Esophagus (tissue), 2 donors: Measurements from ENCODE around the gene C11orf42. TPM values are rescaled to one million over a fixed set of nuclear protein-coding genes. Genes with fewer than 3 reads are reported as not detected.

Experiments used
- H3K27ac ChIP-seq, 2 donors: one replicate each; pipeline ENCODE4 v1.5.1; 2013; ENCODE audit warnings: low read depth in 2 of 2, mild to moderate bottlenecking in 2 of 2, inconsistent platforms in 1 of 2, low read length in 1 of 2, moderate library complexity in 1 of 2
- H3K27me3 ChIP-seq, 2 donors: one replicate each; pipeline ENCODE4 v1.6.1; 2013; ENCODE audit warnings: low read length in 2 of 2, control low read depth in 1 of 2, mild to moderate bottlenecking in 1 of 2; ENCODE audit not compliant: insufficient read depth in 2 of 2, control insufficient read depth in 1 of 2
- H3K36me3 ChIP-seq, 2 donors: one replicate each; pipeline ENCODE4 v1.6.1; 2013; ENCODE audit warnings: low read length in 1 of 2; ENCODE audit not compliant: control insufficient read depth in 2 of 2, insufficient read depth in 2 of 2
- H3K4me1 ChIP-seq, 2 donors: one replicate each; pipeline ENCODE4 v1.6.1; 2013; ENCODE audit warnings: low read length in 1 of 2; ENCODE audit not compliant: control insufficient read depth in 2 of 2, insufficient read depth in 2 of 2
- H3K4me3 ChIP-seq, 2 donors: one replicate each; pipeline ENCODE4 v1.5.1; 2013; ENCODE audit warnings: low read length in 2 of 2, mild to moderate bottlenecking in 2 of 2, low read depth in 1 of 2, moderate library complexity in 1 of 2
- H3K9me3 ChIP-seq, 2 donors: one replicate each; pipeline ENCODE4 v1.6.1; 2013; ENCODE audit warnings: mild to moderate bottlenecking in 2 of 2, low read depth in 1 of 2, low read length in 1 of 2, moderate library complexity in 1 of 2; ENCODE audit not compliant: control insufficient read depth in 2 of 2, insufficient read depth in 1 of 2
- WGBS, 2 donors: extraction: QIAGEN DNeasy Blood & Tissue Kit; methylation state at CpG; one replicate each; pipeline ENCODE4 v1.1.7; 2013; 5-methylcytosine and 5-hydroxymethylcytosine counted together
- polyA plus RNA-seq, 2 donors: library from polyadenylated mRNA; stranded (reverse); fragments of 200-250 nt; gene quantifications; one replicate each; pipeline ENCODE4 v1.2.3, GENCODE V29; 2013
- donor health status: healthy with polysubstance abuse.
- donor health status: Bipolar disorder and iron deficiency.

Gene C11orf42, protein sequence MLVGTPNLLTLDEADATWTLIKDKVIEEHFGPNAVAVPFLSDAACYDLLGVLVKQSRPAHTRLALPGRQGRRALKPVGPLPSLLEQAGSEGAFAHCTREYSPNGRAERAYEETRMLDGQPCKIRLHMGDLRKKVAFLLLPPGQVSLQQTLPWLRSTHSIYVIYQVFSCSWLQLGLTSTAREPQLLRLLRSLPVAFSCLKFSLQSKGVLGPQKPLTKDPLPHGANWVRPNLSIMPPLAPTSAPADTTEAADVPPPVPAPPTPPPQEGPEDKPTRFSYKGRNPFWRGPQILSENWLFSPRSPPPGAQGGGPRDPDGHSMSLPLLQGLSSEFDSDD
- not detected for polyA plus RNA-seq

DNA sequence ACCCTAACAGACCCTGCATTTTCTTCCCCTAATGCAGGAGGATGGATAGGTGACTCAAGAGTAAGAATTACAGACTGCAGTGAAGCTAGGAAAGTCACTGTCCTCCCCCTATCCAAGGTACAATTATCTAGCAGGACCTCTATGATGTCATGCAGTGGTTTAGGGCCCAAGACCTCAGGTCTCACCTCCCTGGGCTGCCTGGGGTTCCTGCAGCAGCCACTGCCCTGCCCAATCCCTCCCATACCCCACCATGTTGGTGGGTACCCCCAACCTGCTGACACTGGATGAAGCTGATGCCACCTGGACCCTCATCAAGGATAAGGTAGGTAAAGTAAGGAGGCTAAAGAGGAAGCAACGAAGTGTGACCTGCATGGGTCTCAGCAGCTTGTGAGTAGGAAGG, at the start of gene C11orf42:
Gene C11orf42 (plus strand): TSS at position 192 of the 400 bp plus-strand sequence. CDS start 59 bp downstream, at position 251.
- peaks cover 3 to 12% of the 10 kb centered on the region in 2 donors for H3K36me3 ChIP-seq
- no peaks in the 10 kb centered on the region for H3K27me3 ChIP-seq
- H3K9me3 ChIP-seq: no peaks in the 10 kb centered on the region
- 91 to 96% methylated on average over 1 of the region's 1 CpG for WGBS, 2 donors
- no peak within 1 kb of the TSS for H3K4me3 ChIP-seq
- H3K4me1 ChIP-seq: no peaks in the 10 kb centered on the region
- no peak within 1 kb of the TSS for H3K27ac ChIP-seq

DNA sequence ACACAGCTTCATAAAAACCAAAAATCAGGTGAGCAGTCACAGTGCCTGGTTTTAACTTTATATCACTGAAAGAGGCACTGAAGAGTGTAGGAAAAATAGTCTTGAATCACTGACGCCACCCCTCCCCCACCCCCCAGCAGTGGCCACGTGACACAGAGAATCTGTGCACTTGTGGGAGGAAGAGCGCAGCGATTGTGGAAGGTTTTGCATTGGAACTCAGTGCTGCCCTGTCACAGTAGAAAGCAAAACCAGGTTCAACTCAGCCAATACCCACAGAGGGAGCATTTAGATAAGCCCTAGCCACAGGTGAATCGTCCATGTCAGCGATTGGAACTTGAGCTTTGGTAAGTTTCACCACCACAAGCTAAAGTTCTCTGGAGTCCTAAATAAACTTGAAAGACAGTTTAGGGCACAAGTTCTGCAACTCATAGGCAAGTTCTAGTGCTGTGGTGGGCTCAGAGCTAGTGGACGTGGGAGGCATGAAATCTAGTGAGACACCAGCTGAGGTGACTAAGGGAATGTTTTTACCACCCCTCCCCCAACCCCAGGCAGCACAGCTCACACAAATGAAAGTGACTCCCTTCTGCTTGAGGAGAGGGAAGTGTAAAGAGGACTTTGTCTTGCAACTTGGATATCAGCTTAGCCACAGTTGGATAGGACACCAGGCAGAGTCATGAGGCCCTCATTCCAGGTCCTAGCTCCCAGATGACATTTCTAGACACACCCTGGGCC, 48.6 kb upstream of the C11orf42 start:
- Histone ChIP-seq H3K36me3 (no peaks in the 10 kb centered on the region), H3K9me3 (no peaks in the 10 kb centered on the region), H3K27me3 (no peaks in the 10 kb centered on the region), H3K4me3 (no peak overlapping the region), H3K27ac (no peak overlapping the region), H3K4me1 (no peaks in the 10 kb centered on the region)
- WGBS, 2 donors: 75 to 76% methylated on average over 7 of the region's 7 CpGs

DNA sequence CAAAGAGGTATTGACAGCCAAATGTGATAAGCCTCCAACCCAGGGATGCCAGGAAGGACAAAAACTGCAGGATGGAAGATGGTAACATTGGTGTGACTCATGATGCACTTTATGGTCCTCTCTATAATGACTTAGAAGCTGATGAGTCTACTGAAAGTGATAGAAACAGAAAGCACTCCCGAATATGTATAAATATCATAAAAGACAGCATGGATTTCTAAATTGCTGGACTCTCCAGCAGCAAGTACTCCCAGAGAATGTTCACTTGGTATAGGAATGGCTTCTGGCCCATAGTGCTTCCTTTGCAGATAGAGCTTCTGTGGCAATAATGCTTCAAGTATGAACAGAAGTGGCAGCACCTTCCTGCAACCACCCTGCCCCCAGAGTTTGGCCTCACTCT, 35.1 kb upstream of the C11orf42 start, which contains the start of gene OR52B2:
Gene OR52B2 (minus strand): TSS at position 101 of the 400 bp plus-strand sequence. CDS start 0 bp downstream, at position 101.
- Histone ChIP-seq H3K4me1 (no peaks in the 10 kb centered on the region), H3K27ac (no peak within 1 kb of the TSS), H3K36me3 (no peaks in the 10 kb centered on the region), H3K27me3 (no peaks in the 10 kb centered on the region), H3K4me3 (no peak within 1 kb of the TSS), H3K9me3 (no peaks in the 10 kb centered on the region)
- 74 to 89% methylated on average over 1 of the region's 1 CpG for WGBS, 2 donors

DNA sequence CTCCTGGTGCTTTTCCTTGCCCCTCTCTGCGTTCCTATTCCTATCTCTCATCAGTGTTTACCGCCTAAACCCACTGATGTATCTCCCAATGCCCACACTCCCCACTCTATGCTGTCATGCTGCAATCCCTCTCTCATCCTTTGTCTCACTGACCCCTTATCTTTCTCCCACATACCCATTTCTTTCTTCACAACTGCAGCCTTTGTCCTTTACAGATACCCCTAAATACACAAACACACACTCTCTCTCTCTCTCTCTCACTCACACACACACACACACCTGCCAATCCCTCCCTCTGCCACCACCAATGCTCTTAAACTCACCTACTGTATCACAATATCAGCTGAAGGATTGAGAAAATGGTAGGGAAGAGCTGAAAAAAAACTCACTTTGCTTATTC, 29.9 kb upstream of the C11orf42 start:
- no peak overlapping the region for H3K4me3 ChIP-seq
- no peaks in the 10 kb centered on the region for H3K4me1 ChIP-seq
- no peaks in the 10 kb centered on the region for H3K36me3 ChIP-seq
- H3K9me3 ChIP-seq: peaks cover 0 to 2% of the 10 kb centered on the region in 2 donors
- no peaks in the 10 kb centered on the region for H3K27me3 ChIP-seq
- H3K27ac ChIP-seq: no peak overlapping the region
- 40 to 54% methylated on average over 2 of the region's 2 CpGs for WGBS, 2 donors

DNA sequence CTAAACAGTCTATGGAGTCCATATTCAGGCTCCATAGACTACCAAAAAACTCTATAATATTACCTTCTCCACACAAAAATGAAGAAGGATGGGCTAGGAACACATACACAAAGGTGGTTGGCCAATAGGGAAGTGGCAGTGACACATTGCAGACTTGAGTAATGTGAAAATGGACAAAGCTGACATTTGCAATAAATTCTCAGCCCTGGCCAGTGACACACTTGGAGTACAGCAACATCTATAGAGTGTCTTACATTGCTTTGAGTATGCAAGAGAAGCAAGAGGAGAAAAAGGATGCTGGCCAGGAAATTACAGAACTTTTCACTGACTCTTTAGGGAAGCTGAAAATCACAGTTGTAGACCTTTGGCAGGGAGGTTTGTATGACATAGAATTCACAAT, 13.6 kb upstream of the C11orf42 start:
- Histone ChIP-seq H3K4me1 (no peaks in the 10 kb centered on the region), H3K36me3 (no peaks in the 10 kb centered on the region), H3K4me3 (no peak overlapping the region), H3K9me3 (no peaks in the 10 kb centered on the region), H3K27ac (no peak overlapping the region), H3K27me3 (no peaks in the 10 kb centered on the region)

DNA sequence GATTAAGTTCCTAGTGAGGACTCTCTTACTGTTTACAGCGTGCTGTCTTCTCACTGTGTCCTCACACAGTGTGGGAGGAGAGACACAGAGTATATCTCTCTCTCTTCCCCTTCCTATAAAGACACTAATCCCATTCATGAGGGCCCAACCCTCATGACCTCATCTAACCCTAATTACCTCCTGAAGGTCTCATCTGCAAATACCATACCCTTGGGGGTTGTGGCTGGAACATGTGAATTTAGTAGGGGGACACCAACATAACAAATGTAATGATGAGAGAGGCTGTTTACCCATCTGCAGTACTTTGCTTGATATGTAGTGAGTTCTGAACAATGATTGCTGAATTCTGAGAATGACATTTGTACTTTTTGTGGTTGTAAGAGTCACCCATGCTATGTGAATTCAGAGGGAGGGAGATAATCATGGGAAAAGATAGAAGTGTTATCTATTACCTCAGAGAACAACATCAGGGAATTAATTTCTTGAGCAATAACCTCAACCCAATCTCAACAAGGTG, 11.2 kb upstream of the C11orf42 start:
- no peak overlapping the region for H3K27ac ChIP-seq
- H3K4me1 ChIP-seq: no peaks in the 10 kb centered on the region
- H3K4me3 ChIP-seq: no peak overlapping the region
- WGBS, 2 donors: 72 to 83% methylated on average over 1 of the region's 1 CpG
- no peaks in the 10 kb centered on the region for H3K36me3 ChIP-seq
- H3K27me3 ChIP-seq: no peaks in the 10 kb centered on the region
- no peaks in the 10 kb centered on the region for H3K9me3 ChIP-seq

DNA sequence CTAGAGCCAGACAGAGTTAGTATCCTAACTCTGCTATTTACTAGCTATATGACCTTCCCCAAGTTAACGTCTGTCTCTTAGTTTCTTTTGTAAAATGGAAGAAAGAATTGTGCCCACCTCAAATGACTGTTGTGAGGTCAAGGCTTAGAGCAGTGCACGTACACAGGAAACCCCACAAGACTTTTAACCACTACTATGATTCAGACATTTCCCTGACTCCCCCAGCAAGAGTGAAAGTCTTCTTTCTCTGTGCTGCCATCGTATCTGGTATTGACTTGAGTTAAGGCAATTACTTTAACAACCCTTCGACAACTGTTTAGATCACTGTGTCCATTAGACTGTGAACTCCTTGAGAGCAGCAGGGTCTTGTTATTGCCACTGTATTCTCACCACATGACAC, 9.0 kb upstream of the C11orf42 start:
- Histone ChIP-seq H3K36me3 (no peaks in the 10 kb centered on the region), H3K4me3 (no peak overlapping the region), H3K9me3 (no peaks in the 10 kb centered on the region), H3K27me3 (no peaks in the 10 kb centered on the region), H3K4me1 (no peaks in the 10 kb centered on the region), H3K27ac (no peak overlapping the region)
- 54 to 56% methylated on average over 4 of the region's 4 CpGs for WGBS, 2 donors

DNA sequence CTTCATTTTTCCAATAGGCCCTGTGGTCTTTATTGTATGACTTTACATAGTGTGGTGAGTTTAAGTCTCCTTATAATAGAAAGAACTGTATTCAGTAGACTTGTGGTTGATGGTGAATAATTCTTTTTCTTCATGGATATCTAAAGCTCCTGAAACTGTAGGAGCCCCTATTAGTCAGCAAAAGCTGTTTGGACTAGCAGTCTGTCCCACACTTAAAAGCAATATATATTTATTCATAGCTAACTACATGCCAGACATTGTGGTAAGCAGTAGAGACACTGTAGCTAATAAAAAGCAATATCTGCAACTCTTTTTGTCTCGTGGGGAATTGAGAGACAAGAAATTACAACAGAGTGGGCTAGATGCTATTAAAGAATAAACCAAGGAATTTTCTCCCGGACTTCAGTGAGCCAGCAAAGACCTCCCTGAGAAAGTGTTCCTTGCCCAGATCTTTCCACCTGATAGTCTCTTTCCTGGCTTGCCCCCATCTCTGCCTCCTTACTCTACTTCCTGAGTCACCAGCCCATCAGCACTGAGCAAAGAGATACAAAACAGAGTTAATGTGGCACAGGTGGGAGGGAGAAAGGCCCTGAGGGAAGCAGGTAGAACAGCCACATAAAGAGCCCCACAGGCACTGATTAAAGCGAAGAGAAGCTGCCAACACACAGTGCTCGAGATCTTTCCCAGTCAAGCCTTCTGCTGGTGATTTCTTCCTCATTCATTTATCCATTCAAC, 7.7 kb upstream of the C11orf42 start:
- Histone ChIP-seq H3K27ac (no peak overlapping the region), H3K4me1 (no peaks in the 10 kb centered on the region), H3K27me3 (no peaks in the 10 kb centered on the region), H3K9me3 (no peaks in the 10 kb centered on the region), H3K36me3 (no peaks in the 10 kb centered on the region), H3K4me3 (no peak overlapping the region)
- 77 to 82% methylated on average over 4 of the region's 4 CpGs for WGBS, 2 donors

DNA sequence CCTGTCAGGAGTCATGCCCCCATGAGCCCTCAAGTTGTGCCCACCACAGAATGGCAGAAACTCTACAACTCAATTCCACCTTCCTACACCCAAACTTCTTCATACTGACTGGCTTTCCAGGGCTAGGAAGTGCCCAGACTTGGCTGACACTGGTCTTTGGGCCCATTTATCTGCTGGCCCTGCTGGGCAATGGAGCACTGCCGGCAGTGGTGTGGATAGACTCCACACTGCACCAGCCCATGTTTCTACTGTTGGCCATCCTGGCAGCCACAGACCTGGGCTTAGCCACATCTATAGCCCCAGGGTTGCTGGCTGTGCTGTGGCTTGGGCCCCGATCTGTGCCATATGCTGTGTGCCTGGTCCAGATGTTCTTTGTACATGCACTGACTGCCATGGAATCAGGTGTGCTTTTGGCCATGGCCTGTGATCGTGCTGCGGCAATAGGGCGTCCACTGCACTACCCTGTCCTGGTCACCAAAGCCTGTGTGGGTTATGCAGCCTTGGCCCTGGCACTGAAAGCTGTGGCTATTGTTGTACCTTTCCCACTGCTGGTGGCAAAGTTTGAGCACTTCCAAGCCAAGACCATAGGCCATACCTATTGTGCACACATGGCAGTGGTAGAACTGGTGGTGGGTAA, 6.1 kb upstream of the C11orf42 start, which contains the start of gene OR52W1:
Gene OR52W1 (plus strand): TSS at position 51 of the 637 bp plus-strand sequence. CDS start 0 bp downstream, at position 51.
- Histone ChIP-seq H3K27me3 (no peaks in the 10 kb centered on the region), H3K27ac (no peak within 1 kb of the TSS), H3K9me3 (no peaks in the 10 kb centered on the region), H3K4me1 (no peaks in the 10 kb centered on the region), H3K36me3 (no peaks in the 10 kb centered on the region), H3K4me3 (no peak within 1 kb of the TSS)
- 97 to 99% methylated on average over 5 of the region's 5 CpGs for WGBS, 2 donors
